Thyroid gland (tissue), 4 donors: ENCODE measurements around the gene CHST11.

Experiments
- CTCF ChIP-seq, 6 experiments: fragments of 200-600 bp in 3 of 6; fragments of 450-650 bp in 3 of 6; sonication (generic) in 3 of 6; IDR thresholded peaks; one replicate each; pipeline ENCODE4 v1.5.1; 2016 to 2019; ENCODE audit warnings: antibody characterized with exemption in 6 of 6, mild to moderate bottlenecking in 2 of 6, inconsistent platforms in 1 of 6, moderate library complexity in 1 of 6
- POLR2A ChIP-seq, 2 donors: fragments of 450-650 bp; IDR thresholded peaks; one replicate each; pipeline ENCODE4 v1.6.1; 2017; ENCODE audit warnings: antibody characterized with exemption in 2 of 2, mild to moderate bottlenecking in 2 of 2, moderate library complexity in 1 of 2

DNA sequence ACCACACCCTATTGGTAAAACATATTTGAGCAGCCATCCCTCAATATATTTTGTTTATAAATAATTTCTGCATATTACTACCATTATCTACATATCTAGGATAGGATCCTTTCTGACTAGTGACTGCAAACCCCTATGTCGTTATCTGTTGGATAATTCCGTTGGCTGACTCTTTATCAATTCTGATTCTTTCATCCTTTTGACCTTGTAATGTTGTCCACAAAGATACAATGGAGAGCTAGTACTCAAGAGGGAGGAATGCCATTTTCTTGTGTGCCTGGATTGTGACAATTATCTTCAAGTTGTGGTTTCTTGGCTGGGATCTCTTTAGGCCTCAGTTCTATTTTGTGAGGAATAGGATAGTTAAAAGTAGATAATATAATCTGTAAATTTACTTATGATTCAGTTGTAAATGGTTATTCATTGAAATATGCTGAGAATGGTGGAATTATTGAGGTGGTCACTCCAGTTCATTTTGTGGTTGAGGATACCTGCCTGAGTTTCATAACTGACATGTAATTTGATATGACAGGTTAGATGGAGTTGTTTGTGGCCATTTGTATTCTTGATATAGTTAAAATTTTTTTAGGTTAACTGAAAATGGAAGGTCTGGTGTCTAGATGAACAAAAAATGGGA, 10.1 kb downstream of the CHST11 start:
- TF ChIP-seq POLR2A (IDR thresholded peaks at IDR 0.05) (no peak), CTCF (IDR thresholded peaks at IDR 0.05) (no peak)
